RWPE1 (cell line): Measurements from ENCODE around the gene C2orf49.

Experiments
- CTCF ChIA-PET: fragments of 350-600 bp; sonication (Branson Sonifier 250); formaldehyde crosslinking; extraction: SDS; loops from one replicate; lab custom pipeline; 2021; lab: Yijun Ruan, JAX
- POLR2A ChIA-PET: fragments of 400-600 bp; formaldehyde crosslinking; extraction: SDS; loops from one replicate; lab custom pipeline; 2020; ENCODE audit warnings: antibody characterized with exemption; ENCODE audit not compliant: low non-redundant PET; lab: Yijun Ruan, JAX
- DNase-seq: peaks from one replicate; pipeline ENCODE4 v3.0.0; 2012; ENCODE audit warnings: low spot score
- H3K27ac ChIP-seq: fragments of 450-650 bp; 2 replicates; pipeline ENCODE4 v1.5.1; 2017
- CTCF ChIP-seq: fragments of 450-650 bp; conservative IDR thresholded peaks from 2 replicates; pipeline ENCODE4 v1.5.1; 2017; ENCODE audit warnings: low read depth, mild to moderate bottlenecking

Gene C2orf49

GRCh38 chr2:105329561-105330495 lies 7.5 kb upstream of the C2orf49 start, which contains the start of gene TGFBRAP1:
Gene TGFBRAP1, minus strand, starts transcription at chr2:105329735. Its CDS starts 21,434 bp downstream, at chr2:105308301.
- ChIA-PET POLR2A (no interaction called here), CTCF (interaction anchor here (0.6 to 1.0 kb wide), 3 partner anchors 11 to 1236 kb away, joined by 3 read pairs; no protein-coding TSS in a partner anchor)

DNA sequence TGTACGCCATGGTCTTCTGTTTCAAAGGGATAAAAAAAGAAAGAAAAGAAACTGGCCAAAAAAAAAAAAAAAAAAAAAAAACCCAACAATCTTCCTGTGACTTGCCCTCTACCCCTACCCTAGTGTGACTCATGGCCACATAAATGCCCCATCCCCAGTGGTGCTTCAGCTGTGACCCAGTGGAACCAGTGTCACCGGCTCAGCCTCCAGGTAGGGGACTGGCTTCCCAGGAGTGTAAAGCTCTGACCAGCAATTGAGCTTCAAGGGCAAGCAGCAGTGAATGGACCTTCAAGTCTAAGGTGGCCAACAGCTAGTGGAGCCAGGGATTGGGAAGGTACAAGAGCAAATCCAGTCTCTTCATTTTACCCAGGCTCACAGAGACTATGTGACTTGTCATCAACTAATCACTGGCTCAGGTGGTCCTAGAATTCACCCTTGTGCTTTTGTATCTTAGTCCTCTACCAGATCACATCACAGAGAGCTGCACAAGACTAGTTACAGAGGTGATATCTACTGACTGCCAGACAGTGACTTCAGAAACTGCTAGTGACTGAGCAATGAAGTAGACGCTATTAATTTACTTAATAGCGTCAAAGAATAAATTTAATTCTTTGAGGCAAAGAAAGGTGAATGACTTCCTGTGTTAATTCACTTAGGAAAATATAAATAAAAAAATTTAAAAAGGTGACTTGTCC lies 6.5 kb upstream of the C2orf49 start:
- H3K27ac ChIP-seq, result no peak overlapping the region
- no peak for TF ChIP-seq CTCF
- ChIA-PET POLR2A (no interaction called here), CTCF (interaction anchor here (0.5 to 0.6 kb wide), 2 partner anchors 65 to 128 kb away, joined by 3 read pairs; no protein-coding TSS in a partner anchor)
- DNase-seq, result no peak

More at GRCh38 chr2:105329561-105330495, 7.5 kb upstream of the C2orf49 start, which contains the start of gene TGFBRAP1:
- peak; percentile 55 for DNase-seq
- H3K27ac ChIP-seq, result peak within 1 kb of the TSS; percentile 86
- no peak for TF ChIP-seq CTCF

- POLR2A ChIA-PET, result no interaction called here
- no peak for TF ChIP-seq CTCF
- H3K27ac ChIP-seq, result no peak overlapping the region
- CTCF ChIA-PET, result no interaction called here
- DNase-seq, result no peak
Observed at GRCh38 chr2:105334211-105334610, 3.1 kb upstream of the C2orf49 start.

GRCh38 chr2:105335469-105335868 lies 1.9 kb upstream of the C2orf49 start:
- POLR2A ChIA-PET, result no interaction called here
- no peak overlapping the region for H3K27ac ChIP-seq
- CTCF ChIA-PET, result interaction anchor here (0.7 kb wide), 1 partner anchor 429 kb away, joined by 4 read pairs; no protein-coding TSS in a partner anchor
- no peak for DNase-seq
- no peak for TF ChIP-seq CTCF

GRCh38 chr2:105336786-105337121 lies 586 bp upstream of the C2orf49 start:
- TF ChIP-seq CTCF, result no peak

GRCh38 chr2:105338020-105338385 lies 663 bp downstream of the C2orf49 start:
- DNase-seq, result peak; percentile 11
- ChIA-PET POLR2A (no interaction called here), CTCF (no interaction called here)
- peak overlapping the region; percentile 94 for H3K27ac ChIP-seq
- no peak for TF ChIP-seq CTCF

More at GRCh38 chr2:105336786-105337121, 586 bp upstream of the C2orf49 start:
- peak overlapping the region; percentile 94 for H3K27ac ChIP-seq
- CTCF ChIA-PET, result no interaction called here
- POLR2A ChIA-PET, result no interaction called here
- no peak for DNase-seq
